Esophagus mucosa (tissue), 1 donor: ENCODE data around the gene CELA1. TPM values are rescaled to one million over a fixed set of nuclear protein-coding genes. Genes with fewer than 3 reads are reported as not detected.
A peak's percentile ranks its signal among the peaks of the same experiment; 100 is the strongest.

Experiments
- ATAC-seq: fragments of 200-7000 bp; cut with Tn5 transposase; one replicate; pipeline ENCODE4 v1.9.1; 2020
- total RNA-seq: library from RNA; stranded (reverse); gene quantifications from one replicate; pipeline ENCODE4 v1.2.4, GENCODE V29; 2023
- donor health status: DM: yes; HTN: yes; CAD: no.

CELA1 gene
- total RNA-seq, 1 donor from 2014 or later = not detected

DNA sequence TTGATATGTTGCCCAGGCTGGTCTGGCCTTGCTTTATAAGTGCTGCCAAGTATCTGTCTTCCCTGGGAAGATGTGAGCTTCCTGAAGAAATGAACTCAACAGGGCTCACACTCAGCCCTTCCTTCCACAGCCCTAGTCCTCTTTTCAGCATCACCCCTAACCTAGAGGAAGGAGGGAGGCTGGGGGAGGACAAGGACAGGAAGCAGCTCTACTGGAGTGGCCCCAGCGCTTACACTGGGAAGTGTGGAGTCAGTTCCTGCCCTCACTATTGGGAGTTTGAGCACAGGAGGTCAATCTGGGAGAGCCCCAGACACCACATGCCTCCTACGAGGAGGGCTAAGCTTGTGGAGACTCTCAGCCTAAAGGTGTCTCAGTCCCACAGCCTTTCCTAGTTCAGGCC, 27.9 kb upstream of the CELA1 start:
- ATAC-seq = no peak

DNA sequence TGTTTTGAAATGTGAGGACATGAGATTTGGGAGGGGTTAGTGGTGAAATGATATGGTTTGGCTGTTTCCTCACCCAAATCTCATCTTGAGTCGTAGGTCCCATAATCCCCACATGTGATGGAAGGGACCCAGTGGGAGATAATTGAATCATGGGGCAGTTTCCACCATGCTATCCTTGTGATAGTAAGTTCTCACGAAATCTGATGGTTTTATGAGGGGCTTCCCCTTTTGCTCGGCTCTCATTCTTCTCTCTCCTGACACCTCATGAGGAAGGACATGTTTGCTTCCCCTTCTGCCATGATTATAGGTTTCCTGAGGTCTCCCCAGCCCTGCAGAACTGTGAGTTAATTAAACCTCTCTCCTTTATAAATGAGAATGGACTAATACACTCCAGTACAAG, 26.7 kb upstream of the CELA1 start:
- ATAC-seq = no peak

DNA sequence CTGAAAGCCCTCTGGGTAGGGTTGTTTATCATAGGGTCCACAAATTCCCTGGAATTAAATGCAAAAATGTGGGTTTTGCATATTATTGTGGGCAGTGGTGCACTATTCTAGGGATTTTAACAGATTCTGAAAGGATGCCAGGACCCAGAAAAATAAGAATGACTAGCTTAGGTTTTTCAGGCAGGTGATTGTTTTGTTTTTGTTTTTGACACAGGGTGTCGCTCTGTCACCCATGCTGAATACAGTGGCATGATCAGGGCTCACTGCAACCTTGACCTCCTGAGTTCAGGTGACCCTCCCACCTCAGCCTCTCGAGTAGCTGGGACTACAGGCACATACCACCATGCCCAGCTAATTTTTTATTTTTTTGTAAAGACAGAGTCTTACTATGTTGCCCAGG, 25.5 kb upstream of the CELA1 start:
- ATAC-seq = no peak

DNA sequence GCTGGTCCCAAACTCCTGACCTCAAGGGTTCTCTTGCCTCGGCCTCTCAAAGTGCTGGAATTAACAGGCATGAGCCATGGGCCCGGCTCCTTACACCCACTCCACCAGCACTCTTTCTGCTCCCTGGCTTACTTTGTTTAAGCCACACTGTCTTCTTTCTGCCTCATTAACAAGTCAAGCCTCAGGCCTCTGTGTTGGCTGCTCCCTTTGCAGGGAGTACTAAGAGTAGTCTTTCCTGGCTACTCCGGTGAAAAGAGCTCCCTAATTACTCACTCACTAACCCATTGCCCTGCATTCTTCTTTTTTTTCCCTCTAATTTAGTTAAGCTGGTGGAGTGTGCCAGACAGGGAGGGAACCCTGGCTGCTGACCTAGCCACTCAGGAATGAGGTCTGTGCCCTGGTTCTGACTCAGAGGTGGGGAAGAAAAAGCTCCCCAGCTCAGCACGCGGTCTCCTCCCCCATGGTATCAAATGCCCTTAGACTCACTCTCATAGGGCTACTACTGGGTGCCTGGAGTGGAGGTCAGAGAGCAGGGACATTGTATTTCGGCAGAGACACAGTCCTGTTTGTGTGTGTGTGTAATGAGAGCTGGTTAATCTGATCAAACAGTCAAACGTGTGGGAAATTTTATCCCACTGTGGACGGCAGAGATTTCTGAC, 24.9 kb upstream of the CELA1 start:
- ATAC-seq = peak; percentile 91

DNA sequence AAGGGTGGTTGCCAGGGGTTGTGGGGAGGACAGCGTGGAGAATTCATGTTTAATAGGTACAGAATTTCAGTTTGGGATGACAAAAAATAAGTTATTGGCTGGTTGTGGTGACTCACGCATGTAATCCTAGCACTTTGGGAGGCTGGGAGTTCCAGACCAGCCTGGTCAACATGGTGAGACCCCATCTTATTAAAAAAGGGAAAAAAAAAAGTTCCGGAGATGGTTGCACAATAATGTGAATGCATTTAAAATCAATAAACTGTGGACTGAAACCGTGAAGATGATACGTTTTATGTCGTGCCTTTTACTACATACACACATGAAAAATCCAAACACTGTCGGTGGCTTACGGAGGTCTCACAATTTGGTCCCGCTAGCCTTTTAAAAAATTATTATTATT, 24.2 kb upstream of the CELA1 start:
- ATAC-seq = no peak

DNA sequence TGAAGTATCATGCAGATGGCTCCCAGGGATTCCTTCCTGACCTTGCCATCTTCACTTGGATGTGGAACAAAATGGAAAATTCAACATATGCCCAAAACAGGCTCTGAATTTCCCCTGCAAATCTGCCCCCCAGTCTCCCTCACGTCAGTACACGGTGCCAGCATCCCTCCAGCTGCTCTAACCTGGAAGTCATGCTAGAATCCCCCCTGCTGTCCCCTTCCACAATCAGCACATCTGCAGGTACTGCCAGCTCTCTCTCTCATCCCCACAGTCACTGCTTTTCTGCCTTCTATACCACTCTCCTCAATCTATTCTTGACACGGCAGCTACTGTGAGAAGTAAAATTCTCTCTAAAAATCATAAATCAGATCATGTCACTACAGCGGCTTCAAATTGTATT, 23.1 kb upstream of the CELA1 start:
- no peak for ATAC-seq

DNA sequence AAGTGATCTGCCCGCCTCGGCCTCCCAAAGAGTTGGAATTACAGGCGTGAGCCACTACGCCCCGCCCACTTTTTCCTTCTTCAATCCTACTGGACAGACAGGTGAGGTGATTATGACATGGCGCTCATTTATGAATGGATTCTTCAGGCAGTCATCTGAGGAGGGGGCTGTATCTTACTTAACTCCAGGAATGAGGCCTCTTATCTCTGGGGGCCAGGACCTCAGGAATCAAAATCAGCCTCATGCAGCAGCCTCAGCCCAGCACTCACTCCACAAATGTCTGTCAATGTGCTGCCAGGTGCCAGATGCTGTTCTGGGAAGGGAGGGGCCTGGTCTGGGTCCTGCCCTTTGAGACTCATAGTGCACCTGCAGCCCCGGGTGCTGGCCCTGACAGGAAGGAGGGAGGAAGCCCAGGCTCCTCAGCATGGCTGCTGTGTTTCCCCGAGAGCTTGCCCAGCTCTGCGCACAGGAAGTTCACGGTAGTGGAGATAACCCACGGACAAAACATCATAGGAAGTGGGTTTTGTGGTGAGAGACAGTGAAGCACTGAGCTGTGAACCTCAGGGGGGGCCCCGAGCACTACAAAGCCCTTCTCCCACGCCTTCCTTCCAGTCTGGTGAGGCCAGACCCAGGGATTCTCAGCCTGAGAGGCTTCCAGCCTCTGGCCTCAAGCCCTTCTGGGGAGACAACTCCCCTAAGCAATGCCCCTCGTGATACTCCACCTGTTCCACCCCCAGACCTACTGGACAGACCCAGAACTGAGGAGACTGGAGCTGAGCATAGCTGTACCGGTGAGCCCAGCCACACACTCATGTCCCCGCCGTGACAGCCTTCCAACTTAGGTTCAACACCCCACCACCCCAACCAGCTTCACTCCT, 22.4 kb upstream of the CELA1 start:
- peak; percentile 70 for ATAC-seq

DNA sequence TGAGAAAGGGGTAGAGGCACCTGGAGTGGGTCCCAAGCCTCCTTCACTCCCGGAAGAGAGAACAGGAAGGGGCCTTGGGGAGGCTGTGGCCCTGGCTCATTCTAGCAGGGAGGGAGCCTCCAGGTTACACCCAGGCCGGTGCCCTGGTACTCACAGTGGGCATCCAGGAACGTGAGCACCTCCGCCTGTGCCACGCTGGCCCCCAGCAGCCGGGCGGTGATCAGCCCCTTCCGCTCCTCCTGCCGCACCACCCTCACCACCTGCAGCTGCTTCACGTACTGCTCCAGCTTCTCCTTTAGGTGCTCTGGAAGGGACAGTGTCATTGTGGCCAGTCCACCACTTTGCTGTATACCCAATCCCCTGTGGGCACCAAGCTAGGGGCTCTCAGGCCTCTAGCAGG, 18.8 kb upstream of the CELA1 start:
- no peak for ATAC-seq

DNA sequence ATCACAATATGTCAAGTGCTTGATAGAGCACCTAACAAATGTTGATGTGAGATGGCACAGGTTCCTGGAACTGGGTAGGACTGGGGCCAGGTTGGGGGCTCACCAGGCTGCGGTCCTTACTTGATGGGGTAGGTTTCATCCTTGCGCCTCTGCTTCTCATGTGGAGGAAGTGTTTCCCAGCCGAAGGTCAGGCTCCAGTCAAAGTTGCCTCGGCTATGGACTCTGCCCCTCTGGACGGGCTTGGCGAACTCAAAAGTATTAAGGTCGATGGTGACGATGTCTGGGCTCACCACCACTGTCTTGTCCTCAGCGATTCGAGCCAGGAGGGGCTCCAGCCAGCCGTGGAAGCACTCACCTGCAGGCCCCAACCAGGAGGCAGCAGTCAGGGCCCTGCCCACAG, 17.5 kb upstream of the CELA1 start:
- ATAC-seq = no peak

DNA sequence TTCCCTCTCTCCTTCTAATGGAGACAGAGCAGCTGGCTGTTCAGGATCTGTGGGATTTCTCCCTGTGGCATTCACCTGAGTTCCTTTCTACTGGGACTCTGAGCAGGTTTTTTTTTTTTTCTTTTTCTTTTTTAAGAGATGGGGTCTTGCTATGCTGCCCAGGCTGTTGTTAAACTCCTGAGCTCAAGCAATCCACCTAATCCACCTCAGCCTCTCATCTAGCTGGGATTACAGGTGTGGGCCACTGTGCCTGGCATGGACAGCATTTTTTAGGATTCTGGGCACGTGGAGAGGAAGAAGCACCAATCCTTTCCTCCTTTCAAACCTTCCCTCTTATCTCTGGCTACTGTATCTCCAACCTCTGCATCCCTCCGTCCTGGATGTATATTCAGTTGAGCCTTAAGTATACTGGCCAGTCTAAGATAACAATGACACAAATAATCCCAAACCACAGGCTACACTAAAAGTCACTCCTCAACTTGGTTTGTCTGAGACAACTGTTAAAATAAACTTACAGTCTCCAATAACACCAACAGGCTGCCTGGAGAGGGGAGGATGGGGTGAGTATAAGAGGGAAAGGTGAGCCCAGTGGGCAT, 16.4 kb upstream of the CELA1 start:
- ATAC-seq = no peak

DNA sequence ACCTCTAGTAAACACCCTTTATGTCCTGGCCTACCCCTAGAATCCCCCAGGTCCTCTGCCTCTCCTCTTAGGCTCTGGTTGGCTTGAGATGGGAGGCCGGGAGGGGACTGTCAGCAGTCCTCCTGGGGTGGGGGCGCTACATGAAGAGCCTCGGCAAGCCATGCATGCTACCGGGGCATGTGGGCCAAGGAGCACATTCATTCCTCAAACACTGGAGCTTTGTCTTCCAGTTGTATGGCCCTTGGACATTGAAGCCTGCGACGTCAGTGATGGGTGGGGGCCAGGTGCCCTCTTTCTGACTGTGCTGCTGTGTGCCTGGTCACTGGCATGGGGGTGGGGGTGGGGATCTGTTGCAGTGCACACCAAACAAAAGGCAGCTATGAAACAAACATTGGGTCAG, 15.8 kb upstream of the CELA1 start:
- no peak for ATAC-seq

DNA sequence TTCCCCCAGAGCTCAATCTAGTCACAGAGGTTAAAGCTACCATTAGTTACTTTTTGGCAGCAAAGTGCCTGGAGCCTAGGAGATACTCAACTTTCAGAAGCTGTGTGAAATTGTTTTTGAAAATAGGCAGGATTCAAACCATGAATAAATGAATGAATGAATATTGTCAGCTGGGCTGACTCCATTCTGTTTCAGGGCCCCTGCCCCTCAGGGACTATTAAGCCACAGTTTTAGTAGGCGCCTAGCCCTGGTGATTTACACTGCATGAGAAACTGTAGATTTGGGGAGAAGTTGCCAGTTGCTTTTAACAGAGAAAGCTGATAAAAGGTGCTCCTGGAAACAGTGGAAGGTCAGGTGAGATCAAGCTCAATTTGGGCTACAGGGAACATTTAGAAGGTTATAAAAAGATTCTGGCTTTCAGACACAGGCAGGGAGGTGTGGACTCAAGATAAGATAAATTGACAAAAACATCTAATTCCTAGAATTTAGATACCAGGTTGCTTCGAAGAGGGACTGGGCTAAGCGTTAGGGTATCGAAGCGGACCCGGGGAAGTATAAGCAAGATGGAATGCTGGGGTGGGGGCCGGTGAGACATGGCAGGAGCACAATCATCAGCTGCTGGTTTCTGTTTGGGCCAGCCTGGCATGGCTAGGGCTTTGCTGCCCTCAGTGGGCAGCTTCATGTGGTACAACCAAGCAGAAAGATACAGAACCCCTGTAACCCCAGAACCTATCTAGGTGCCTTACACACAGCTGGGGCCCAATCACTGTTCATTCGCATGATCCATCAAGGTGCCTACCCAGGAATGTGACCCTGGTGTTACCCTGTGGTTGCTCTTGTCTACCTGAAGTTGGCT, 14.9 kb upstream of the CELA1 start:
- ATAC-seq = no peak

DNA sequence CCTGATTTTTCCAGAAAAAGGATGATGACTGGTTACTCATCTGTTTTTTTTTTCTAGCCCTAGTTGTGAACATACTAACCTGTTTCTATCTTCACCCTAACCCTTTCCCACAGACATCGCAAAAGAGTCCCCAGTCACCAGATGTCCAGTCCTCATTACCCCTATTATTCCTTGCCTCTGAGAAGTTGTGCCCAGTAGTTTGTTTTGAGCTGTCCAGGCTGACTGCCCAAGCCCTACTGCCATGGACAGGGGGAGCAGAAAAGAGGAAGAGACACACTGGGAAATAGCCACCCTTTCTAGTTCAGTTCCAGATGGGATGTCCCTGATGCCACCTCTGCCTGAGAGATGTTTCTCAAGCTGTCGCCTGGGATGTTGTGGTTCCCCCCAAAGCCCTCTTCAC, 13.8 kb upstream of the CELA1 start:
- ATAC-seq = no peak

DNA sequence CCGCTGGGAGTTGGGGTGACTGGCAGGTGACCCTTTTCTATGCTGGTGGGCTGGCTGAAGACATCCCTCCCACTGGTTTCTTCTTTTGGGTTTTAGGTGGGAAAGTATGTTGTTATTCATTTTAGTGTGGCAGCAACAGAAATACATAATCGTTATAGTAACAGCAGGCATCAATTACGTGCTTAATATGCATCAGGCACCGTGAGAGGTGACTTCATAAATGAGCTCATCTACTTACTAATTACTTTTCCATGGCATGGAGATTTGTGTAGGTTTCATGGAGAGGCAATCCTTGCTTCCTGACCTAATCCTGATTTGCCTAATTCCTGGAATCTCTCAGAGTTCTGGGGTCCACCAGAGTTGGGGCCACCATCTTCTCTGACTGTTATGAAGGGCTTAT, 13.4 kb upstream of the CELA1 start:
- ATAC-seq = no peak

DNA sequence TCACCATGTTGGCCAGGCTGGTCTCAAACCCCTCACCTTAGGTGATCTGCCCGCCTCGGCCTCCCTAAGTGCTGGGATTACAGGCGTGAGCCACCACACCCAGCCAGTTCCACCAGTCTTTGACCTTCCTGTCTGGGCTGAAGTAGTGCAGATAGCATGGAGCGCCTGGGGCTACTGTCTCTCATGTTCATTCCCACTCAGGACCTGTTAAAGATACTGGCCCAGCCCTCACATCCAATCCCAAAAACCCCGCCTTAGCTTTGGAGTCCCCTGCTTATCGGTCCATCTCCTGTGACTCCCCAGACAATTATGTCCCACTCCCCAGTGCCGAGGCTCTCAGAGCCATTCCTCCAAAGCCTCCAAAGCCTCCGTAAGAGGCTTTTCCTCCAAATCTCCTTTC, 12.0 kb upstream of the CELA1 start:
- ATAC-seq = no peak

DNA sequence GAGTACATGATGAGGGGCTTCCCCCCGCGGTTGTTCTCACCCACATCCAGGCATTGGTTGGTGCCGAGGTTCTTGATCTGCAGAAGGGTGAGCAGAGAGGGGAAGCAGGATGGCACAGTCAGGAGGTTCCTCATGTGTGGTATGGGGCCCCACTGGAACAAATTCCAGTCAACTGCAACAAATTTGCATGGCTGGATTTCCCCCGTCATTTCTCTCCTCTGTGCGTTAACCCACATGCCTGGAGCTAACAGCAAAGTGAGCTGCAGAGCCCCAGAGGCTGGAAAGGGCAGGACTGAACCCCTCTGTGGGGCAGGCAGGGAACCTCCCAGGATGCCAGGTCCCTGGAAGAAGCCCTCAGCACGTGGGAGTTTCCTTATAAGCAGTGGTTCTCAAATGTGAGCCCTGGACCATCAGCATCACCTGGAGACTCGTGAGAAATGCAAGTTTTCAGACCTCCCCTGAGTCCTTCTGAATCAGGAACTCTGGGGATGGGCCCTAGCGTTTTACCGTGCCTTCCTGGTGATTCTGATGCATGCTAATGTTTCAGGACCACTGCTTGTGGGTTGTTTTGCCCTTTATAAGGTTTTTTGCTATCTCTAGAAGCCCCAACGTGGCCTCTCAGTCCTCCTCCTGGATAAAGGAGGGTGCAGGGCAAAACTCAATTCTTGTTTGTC, 11.0 kb upstream of the CELA1 start:
- no peak for ATAC-seq

DNA sequence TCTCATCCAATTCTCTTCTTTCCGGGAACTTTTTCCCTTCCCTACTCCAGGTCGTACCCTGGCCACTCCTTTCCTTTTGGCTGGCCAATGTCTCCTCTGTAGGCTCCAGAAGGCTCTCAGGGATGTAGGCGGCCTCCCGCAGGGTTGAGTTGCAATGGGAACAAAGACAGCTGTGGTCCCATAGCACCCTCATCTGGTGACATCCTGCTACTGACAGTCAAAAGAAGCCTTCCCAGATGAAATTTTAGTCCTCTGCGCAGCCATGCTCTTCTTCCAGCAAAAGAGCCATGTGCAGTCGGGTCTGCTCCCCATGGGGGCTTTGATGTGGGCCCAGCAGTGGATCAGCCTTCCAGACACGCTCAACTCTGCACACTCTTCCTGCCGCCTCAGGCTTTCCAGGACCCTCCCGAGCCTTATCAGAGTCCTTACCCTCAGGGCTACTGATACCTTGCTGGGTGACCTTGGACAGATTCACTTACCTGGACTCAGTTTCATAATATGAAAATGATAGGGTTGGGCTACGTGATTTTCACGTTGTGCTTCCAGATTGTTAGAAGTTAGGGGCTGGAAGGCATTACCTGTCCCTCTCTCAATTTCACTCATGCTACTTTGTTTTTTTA, 5.5 kb upstream of the CELA1 start:
- ATAC-seq = peak; percentile 77

DNA sequence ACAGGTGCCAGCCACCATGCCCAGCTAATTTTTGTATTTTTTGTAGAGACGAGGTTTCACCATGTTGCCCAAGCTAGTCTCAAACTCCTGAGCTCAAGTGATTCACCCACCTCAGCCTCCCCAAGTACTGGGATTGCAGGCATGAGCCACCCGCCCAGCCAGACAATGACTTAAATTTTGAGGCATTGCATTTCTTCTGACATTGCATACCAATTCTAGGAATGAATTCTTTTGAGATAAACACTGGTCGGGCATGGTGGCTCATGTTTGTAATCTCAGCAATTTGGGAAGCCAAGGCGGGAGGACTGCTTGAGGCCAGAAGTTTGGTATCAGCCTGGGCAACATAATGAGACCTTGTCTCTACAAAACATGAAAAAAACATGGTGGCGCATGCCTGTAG, 2.5 kb upstream of the CELA1 start:
- ATAC-seq = no peak

DNA sequence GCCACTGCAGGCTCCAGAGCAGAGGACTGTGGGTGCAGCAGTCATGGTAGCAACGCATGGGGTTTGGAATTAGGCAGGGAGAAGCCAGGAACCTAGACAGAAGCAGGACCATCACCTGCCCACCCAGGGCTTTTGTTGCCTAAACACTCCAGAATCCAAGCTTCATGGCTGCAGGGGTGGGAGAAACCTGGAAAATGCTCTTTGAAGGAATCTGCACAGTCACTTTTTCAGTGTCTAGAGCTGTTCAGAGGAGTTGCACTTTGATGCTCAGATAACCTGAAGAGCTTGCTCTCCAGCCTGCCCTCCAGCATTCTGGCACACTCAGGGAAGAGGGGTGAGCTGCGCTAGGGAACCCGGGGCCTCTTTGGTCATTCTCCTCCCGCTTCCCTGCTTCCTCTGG, 1.6 kb upstream of the CELA1 start:
- no peak for ATAC-seq

DNA sequence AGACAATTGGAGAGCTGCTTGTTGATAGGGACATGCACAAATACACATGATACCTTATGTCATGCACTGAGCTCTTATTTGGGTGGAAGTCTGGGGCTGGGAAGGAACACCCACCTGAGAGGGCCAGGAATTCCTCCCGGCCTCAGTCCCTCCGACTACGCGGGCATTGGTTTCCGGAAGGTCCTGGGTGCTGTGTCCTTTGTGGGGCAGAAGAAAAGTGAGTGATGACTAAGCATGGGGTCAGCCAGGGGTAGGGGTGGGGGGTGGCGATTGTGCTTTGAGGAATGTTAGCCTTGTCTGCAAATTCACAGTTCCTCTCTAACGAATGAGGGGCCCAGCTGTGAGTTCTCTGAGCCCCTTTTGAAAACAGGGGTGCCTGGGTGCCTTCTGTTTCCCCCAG, 798 bp downstream of the CELA1 start:
- no peak for ATAC-seq

DNA sequence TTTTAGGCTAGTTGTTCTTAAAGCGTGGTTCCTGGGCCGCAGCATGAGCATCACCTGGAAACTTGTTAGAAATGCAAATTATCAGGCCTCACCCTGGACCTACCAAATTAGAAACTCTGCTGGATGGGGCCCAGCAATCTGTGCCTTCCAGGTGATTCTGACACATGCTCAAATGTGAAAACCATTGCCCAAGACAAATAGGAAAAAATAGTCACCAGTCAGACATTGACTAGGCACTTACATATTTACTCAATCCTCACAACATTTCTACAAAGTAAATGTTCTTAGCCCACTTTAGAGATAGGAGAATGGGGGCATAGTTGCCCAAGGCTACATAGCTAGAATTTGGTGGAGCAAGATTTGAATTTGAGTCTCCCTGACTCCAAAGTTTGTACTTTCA, 3.3 kb downstream of the CELA1 start:
- ATAC-seq = no peak

DNA sequence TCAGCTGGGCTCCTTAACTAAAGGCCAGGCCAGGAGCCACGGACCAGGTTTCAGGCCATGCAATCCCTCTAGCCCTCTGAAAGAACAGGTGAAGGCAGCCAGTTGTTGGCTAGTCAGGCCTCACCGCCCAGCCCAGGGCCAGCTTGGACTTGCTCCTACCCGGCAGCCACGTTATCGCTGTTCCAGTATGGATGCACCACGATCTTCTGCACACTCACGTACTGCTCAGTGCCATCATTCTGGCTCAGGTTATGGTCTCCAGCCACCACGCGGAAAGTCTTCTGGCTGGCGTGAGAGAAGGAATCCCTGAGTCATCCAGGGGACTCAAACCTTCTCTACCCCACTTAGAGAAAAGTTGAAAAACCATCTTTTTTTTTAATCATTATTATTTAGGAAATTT, 4.1 kb downstream of the CELA1 start:
- peak; percentile 53 for ATAC-seq
